ENCODE results near the gene TPRX1.

Gene TPRX1

GRCh38 chr19:47756953-47757608 lies 47.3 kb downstream of the TPRX1 start:
- peaks cover 63% of the 10 kb centered on the region for H3K36me3 ChIP-seq
- no peak for DNase-seq
- no peak for TF ChIP-seq CTCF (IDR thresholded peaks at IDR 0.05; ENCODE audit: low read depth, low read length)

GRCh38 chr19:47756627-47756929 lies 47.8 kb downstream of the TPRX1 start:
- Histone ChIP-seq H3K9me3 (ENCODE audit: severe bottlenecking) (no peaks in the 10 kb centered on the region), H3K36me3 (peaks cover 67% of the 10 kb centered on the region), H3K4me3 (ENCODE audit: low read depth, low read length) (no peak overlapping the region), H3K27me3 (ENCODE audit: insufficient read depth, low read depth, severe bottlenecking) (no peaks in the 10 kb centered on the region), H3K27ac (no peak overlapping the region)
- no peak for TF ChIP-seq CTCF (IDR thresholded peaks at IDR 0.05; ENCODE audit: low read depth, low read length)
- no peak for DNase-seq

More at GRCh38 chr19:47756953-47757608, 47.3 kb downstream of the TPRX1 start:
- Histone ChIP-seq H3K27ac (no peak overlapping the region), H3K9me3 (ENCODE audit: severe bottlenecking) (no peaks in the 10 kb centered on the region), H3K4me3 (ENCODE audit: low read depth, low read length) (no peak overlapping the region), H3K27me3 (ENCODE audit: insufficient read depth, low read depth, severe bottlenecking) (no peaks in the 10 kb centered on the region)

- no peak for DNase-seq
- H3K9me3 ChIP-seq (ENCODE audit: severe bottlenecking): no peaks in the 10 kb centered on the region
Observed at GRCh38 chr19:47755762-47756626, 48.4 kb downstream of the TPRX1 start.

GRCh38 chr19:47755065-47755761 lies 49.1 kb downstream of the TPRX1 start:
- H3K4me3 ChIP-seq (ENCODE audit: low read depth, low read length): no peak overlapping the region
- DNase-seq: no peak
- TF ChIP-seq CTCF (IDR thresholded peaks at IDR 0.05; ENCODE audit: low read depth, low read length): no peak
- H3K36me3 ChIP-seq: peaks cover 80% of the 10 kb centered on the region
- H3K27me3 ChIP-seq (ENCODE audit: insufficient read depth, low read depth, severe bottlenecking): no peaks in the 10 kb centered on the region
- H3K9me3 ChIP-seq (ENCODE audit: severe bottlenecking): no peaks in the 10 kb centered on the region
- H3K27ac ChIP-seq: no peak overlapping the region

More at GRCh38 chr19:47755762-47756626, 48.4 kb downstream of the TPRX1 start:
- H3K27me3 ChIP-seq (ENCODE audit: insufficient read depth, low read depth, severe bottlenecking): no peaks in the 10 kb centered on the region
- no peak for TF ChIP-seq CTCF (IDR thresholded peaks at IDR 0.05; ENCODE audit: low read depth, low read length)
- no peak overlapping the region for H3K4me3 ChIP-seq (ENCODE audit: low read depth, low read length)
- H3K27ac ChIP-seq: no peak overlapping the region
- H3K36me3 ChIP-seq: peaks cover 73% of the 10 kb centered on the region

- no peak for TF ChIP-seq CTCF (IDR thresholded peaks at IDR 0.05; ENCODE audit: low read depth, low read length)
- no peaks in the 10 kb centered on the region for H3K27me3 ChIP-seq (ENCODE audit: insufficient read depth, low read depth, severe bottlenecking)
- no peak overlapping the region for H3K4me3 ChIP-seq (ENCODE audit: low read depth, low read length)
- no peaks in the 10 kb centered on the region for H3K9me3 ChIP-seq (ENCODE audit: severe bottlenecking)
- no peak overlapping the region for H3K27ac ChIP-seq
- H3K36me3 ChIP-seq: peaks cover 87% of the 10 kb centered on the region
- DNase-seq: no peak
Observed at GRCh38 chr19:47754206-47755064, 49.9 kb downstream of the TPRX1 start.

All from WERI-Rb-1 (cell line).